Astrocyte of the cerebellum (primary cell): Measurements from ENCODE around the gene PNPLA6.

Experiments
- DNase-seq: peaks from one replicate; pipeline ENCODE4 v3.0.0-alpha.2; 2011; ENCODE audit warnings: low read depth
- H3K4me3 ChIP-seq: 2 replicates; pipeline ENCODE4 v1.5.1; 2011; ENCODE audit warnings: mild to moderate bottlenecking, low read depth, low read length, moderate library complexity
- in situ Hi-C: cut with HindIII; loops from 2 replicates; pipeline ENCODE4 v1.10.0; 2017; ENCODE audit warnings: low sequenced_read_pairs
- TF ChIP-seq, protein P1 (sequence below): IDR thresholded peaks from 2 replicates; pipeline ENCODE4 v1.5.1; 2012; ENCODE audit warnings: low read length, low read depth, moderate library complexity, mild to moderate bottlenecking; ENCODE audit errors: missing control alignments

The PNPLA6 gene

DNA sequence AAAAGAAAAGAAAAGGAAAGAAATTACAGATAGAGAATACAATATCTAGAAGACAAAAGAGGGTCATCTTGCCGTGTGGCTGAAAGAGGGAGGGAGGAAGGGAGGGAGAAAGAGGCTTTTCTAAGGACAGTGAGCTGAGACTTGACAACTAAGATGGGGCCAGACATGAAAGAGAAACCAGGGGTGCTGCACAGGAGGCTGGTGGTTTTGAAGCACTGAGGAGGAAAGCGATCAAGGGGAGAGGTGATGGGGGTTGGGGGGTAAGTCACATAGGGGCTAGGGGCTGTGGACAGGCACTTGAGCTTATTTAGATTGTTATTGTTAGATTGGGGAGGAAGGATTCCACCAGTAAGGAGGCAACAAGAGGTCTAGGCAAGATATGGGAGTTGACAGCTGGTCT, 17.3 kb downstream of the PNPLA6 start:
- TF ChIP-seq, protein P1, sequence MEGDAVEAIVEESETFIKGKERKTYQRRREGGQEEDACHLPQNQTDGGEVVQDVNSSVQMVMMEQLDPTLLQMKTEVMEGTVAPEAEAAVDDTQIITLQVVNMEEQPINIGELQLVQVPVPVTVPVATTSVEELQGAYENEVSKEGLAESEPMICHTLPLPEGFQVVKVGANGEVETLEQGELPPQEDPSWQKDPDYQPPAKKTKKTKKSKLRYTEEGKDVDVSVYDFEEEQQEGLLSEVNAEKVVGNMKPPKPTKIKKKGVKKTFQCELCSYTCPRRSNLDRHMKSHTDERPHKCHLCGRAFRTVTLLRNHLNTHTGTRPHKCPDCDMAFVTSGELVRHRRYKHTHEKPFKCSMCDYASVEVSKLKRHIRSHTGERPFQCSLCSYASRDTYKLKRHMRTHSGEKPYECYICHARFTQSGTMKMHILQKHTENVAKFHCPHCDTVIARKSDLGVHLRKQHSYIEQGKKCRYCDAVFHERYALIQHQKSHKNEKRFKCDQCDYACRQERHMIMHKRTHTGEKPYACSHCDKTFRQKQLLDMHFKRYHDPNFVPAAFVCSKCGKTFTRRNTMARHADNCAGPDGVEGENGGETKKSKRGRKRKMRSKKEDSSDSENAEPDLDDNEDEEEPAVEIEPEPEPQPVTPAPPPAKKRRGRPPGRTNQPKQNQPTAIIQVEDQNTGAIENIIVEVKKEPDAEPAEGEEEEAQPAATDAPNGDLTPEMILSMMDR, result no peak
- in situ Hi-C loops, result no loop called here
- DNase-seq, result no peak
- H3K4me3 ChIP-seq, result no peak overlapping the region

DNA sequence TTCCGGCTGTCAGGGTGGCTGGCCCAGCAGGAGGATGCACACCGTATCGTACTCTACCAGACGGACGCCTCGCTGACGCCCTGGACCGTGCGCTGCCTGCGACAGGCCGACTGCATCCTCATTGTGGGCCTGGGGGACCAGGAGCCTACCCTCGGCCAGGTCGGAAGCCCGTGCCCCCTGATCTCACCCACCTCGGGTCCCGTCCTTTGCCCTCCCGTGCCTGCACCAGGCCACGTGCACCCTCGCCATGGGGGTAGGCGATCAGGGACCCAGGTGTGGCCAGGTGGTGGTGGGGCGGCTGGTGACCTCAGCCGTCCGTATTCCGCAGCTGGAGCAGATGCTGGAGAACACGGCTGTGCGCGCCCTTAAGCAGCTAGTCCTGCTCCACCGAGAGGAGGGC, 19.0 kb downstream of the PNPLA6 start:
- in situ Hi-C loops, result no loop called here

DNA sequence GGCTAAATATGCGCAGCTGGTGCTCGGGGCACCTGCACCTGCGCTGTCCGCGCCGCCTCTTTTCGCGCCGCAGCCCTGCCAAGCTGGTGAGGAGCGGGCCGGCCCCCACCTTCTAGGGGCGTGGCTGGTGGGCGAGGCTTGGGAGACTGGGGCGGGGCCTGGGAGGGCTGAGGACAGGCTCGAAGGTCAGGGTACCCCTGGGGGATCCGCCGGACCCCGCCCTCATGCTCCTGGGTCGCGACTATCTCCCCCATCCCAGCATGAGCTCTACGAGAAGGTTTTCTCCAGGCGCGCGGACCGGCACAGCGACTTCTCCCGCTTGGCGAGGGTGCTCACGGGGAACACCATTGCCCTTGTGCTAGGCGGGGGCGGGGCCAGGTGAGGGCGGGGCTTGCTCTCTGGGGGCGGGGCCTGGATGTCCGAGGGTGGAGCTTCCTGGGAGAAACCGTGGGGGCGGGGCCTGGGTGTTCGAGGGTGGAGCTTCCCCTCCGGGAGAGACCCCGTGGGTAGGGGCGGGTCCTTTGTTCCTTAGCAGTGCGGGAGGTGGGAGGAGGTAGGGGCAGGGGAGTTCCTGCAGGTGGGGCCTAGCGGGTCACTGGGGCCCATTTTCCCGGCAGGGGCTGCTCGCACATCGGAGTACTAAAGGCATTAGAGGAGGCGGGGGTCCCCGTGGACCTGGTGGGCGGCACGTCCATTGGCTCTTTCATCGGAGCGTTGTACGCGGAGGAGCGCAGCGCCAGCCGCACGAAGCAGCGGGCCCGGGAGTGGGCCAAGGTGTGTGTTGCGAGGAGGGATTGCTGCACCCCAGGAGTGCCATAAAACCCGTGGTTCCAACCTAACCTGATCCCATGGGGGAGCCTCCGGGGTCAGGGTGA, 19.7 kb downstream of the PNPLA6 start:
- in situ Hi-C loops, result no loop called here
- no peak for DNase-seq
- TF ChIP-seq, protein P1, result no peak
- no peak overlapping the region for H3K4me3 ChIP-seq

More for the DNA sequence above, 19.0 kb downstream of the PNPLA6 start:
- no peak for DNase-seq
- H3K4me3 ChIP-seq, result no peak overlapping the region
- TF ChIP-seq, protein P1, result no peak

DNA sequence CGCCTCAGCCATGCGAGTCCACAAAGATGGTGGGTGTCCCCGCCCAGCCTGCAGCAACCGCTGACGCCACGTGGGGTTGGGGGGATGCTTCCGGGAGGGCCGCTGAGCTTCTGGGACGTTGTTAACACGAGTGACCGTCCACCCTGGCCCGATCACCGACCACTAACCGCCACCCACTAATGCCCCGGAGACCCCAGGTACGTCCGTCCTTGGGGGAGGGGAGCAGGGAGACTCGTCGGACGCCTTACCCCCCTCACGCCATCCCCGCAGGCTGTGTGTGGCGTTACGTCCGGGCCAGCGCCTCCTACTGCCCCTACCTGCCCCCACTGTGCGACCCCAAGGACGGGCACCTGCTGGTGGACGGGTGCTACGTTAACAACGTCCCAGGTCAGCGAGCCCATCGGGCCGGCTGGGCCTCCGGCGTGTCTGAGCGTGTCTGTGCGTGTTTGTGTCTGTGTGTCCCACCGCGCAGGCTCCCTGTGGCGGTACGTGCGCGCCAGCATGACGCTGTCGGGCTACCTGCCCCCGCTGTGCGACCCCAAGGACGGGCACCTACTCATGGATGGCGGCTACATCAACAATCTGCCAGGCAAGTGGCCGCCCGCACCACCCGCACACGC, 21.3 kb downstream of the PNPLA6 start:
- no peak for DNase-seq
- TF ChIP-seq, protein P1, result no peak
- no peak overlapping the region for H3K4me3 ChIP-seq
- in situ Hi-C loops, result no loop called here

DNA sequence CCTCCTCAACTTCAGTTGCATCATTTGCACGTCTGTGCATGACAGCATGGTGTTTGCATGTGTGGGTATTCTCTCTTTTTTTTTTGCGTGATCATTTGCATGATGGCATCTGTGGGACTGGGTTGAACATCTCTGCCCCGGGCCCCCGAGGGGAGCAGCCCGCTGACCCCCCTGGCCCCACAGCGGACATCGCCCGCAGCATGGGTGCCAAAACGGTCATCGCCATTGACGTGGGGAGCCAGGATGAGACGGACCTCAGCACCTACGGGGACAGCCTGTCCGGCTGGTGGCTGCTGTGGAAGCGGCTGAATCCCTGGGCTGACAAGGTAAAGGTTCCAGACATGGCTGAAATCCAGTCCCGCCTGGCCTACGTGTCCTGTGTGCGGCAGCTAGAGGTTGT, 23.1 kb downstream of the PNPLA6 start:
- in situ Hi-C loops, result no loop called here
- no peak for DNase-seq
- TF ChIP-seq, protein P1, result no peak
- no peak overlapping the region for H3K4me3 ChIP-seq

DNA sequence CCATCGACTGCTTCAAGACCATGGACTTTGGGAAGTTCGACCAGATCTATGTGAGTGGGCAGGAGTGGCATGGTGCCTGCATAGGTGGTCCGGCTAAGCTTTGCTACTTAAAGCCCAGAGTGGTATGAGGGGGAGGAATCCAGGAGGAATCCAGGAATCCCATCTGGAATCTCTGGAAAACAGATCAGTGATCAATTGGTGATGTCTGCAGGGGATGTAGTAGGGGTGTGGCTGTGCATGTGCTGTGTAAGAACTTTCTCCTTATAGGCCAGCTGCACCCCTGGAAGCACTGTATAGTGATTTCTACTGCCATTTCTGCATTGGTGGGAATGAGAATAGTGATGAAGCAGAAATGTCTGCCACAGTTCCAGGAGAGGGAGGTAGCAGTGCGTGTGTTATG, 23.6 kb downstream of the PNPLA6 start:
- TF ChIP-seq, protein P1, result no peak
- H3K4me3 ChIP-seq, result no peak overlapping the region
- in situ Hi-C loops, result no loop called here

More for the DNA sequence above, 23.6 kb downstream of the PNPLA6 start:
- no peak for DNase-seq
